A673 (cell line): ENCODE results near the gene LY6G5B. TPM values are rescaled to one million over a fixed set of nuclear protein-coding genes. Genes with fewer than 3 reads are reported as not detected.

Experiments used
- BruUV-seq: library from RNA; stranded (reverse); fragments of 400-500 nt; replicated peaks from 2 replicates; lab custom pipeline; 2021; lab: Mats Ljungman, UMichigan
- CTCF ChIA-PET: fragments of 300-600 bp; sonication (Branson Sonifier 250); formaldehyde crosslinking; loops from one replicate; lab custom pipeline; 2022; ENCODE audit warnings: antibody characterized with exemption; lab: Charles Lee
- POLR2A ChIA-PET: fragments of 300-600 bp; sonication (Branson Sonifier 250); formaldehyde crosslinking; loops from one replicate; lab custom pipeline; 2022; ENCODE audit warnings: antibody characterized with exemption; ENCODE audit not compliant: low non-redundant PET; lab: Charles Lee
- DNase-seq: peaks from one replicate; pipeline ENCODE4 v3.0.0-alpha.2; 2015; ENCODE audit warnings: low spot score
- H3K27ac ChIP-seq: fragments of 200-600 bp; sonication (generic); 2 replicates; pipeline ENCODE4 v1.5.1; 2016; ENCODE audit warnings: mixed run types, low read depth, mild to moderate bottlenecking, mixed read lengths, antibody characterized with exemption, low read length; ENCODE audit not compliant: poor library complexity, severe bottlenecking
- H3K27me3 ChIP-seq: fragments of 200-600 bp; sonication (generic); replicated peaks from 2 replicates; pipeline ENCODE4 v1.6.1; 2017; ENCODE audit warnings: mixed run types, low read depth, mild to moderate bottlenecking, mixed read lengths, antibody characterized with exemption, low read length; ENCODE audit not compliant: insufficient read depth, poor library complexity
- H3K36me3 ChIP-seq: fragments of 200-600 bp; sonication (generic); 2 replicates; pipeline ENCODE4 v1.6.1; 2016; ENCODE audit warnings: mixed run types, mild to moderate bottlenecking, mixed read lengths, antibody characterized with exemption, low read length; ENCODE audit not compliant: insufficient read depth, poor library complexity, severe bottlenecking
- H3K4me1 ChIP-seq: fragments of 200-600 bp; sonication (generic); 2 replicates; pipeline ENCODE4 v1.6.1; 2017; ENCODE audit warnings: mixed run types, mild to moderate bottlenecking, mixed read lengths, antibody characterized with exemption, low read length; ENCODE audit not compliant: insufficient read depth, poor library complexity, severe bottlenecking
- H3K4me3 ChIP-seq: fragments of 200-600 bp; sonication (generic); 2 replicates; pipeline ENCODE4 v1.5.1; 2016; ENCODE audit warnings: low read depth, mixed run types, mild to moderate bottlenecking, mixed read lengths, low read length; ENCODE audit not compliant: poor library complexity, severe bottlenecking
- H3K9me3 ChIP-seq: fragments of 200-600 bp; sonication (generic); 2 replicates; pipeline ENCODE4 v1.6.1; 2016; ENCODE audit warnings: mixed run types, low read depth, mild to moderate bottlenecking, mixed read lengths, antibody characterized with exemption, low read length; ENCODE audit not compliant: poor library complexity, severe bottlenecking
- EZH2 ChIP-seq: fragments of 200-600 bp; sonication (generic); IDR thresholded peaks from 2 replicates; pipeline ENCODE4 v1.6.1; 2017; ENCODE audit warnings: borderline replicate concordance, low read depth, mild to moderate bottlenecking, mixed read lengths, antibody characterized with exemption, low read length; ENCODE audit not compliant: poor library complexity, severe bottlenecking
- intact Hi-C: fragments of 100-400 bp; cut with micrococcal nuclease; formaldehyde crosslinking; loops from one replicate; pipeline ENCODE4 v1.10.0; 2022; ENCODE audit not compliant: unreplicated experiment
- total RNA-seq: library from RNA; stranded (reverse); gene quantifications from 2 replicates; pipeline ENCODE4 v1.2.3, GENCODE V29; 2021
- TF ChIP-seq, protein P1 (sequence below): fragments of 300-800, 200-600 bp; sonication (generic); conservative IDR thresholded peaks from 2 replicates; pipeline ENCODE4 v1.5.1; 2017; ENCODE audit warnings: low read depth, mild to moderate bottlenecking, antibody characterized with exemption, low read length, moderate library complexity, mixed read lengths

LY6G5B gene
- total RNA-seq, 1 experiment from 2014 or later: 18.9 TPM

DNA sequence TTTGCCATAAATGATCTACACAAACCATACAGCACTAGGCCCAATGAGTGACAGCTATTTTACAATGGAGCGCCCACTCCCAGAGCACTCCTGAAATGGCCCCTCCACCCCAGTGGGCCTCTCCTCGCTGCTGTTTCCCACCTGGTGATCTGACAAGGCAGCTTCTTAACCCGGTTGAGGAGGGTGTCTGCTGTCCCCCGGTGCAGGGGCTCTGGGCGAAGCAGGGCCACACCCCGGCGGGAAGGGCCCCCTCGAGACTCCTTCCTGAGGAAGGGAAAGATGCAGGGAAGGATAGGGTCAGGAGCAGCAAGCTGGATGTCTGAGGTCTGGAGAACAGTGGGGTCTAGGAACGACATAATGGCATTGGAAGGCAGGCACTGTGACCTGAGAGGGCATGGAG lies 23.1 kb downstream of the LY6G5B start:
- no peaks in the 10 kb centered on the region for H3K9me3 ChIP-seq
- TF ChIP-seq, protein P1, sequence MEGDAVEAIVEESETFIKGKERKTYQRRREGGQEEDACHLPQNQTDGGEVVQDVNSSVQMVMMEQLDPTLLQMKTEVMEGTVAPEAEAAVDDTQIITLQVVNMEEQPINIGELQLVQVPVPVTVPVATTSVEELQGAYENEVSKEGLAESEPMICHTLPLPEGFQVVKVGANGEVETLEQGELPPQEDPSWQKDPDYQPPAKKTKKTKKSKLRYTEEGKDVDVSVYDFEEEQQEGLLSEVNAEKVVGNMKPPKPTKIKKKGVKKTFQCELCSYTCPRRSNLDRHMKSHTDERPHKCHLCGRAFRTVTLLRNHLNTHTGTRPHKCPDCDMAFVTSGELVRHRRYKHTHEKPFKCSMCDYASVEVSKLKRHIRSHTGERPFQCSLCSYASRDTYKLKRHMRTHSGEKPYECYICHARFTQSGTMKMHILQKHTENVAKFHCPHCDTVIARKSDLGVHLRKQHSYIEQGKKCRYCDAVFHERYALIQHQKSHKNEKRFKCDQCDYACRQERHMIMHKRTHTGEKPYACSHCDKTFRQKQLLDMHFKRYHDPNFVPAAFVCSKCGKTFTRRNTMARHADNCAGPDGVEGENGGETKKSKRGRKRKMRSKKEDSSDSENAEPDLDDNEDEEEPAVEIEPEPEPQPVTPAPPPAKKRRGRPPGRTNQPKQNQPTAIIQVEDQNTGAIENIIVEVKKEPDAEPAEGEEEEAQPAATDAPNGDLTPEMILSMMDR: no peak
- no peak for TF ChIP-seq EZH2
- H3K27ac ChIP-seq: no peak overlapping the region
- H3K4me1 ChIP-seq: no peaks in the 10 kb centered on the region
- intact Hi-C loops: no loop called here
- H3K4me3 ChIP-seq: no peak overlapping the region
- CTCF ChIA-PET: no interaction called here
- no TSS peak for BruUV-seq
- POLR2A ChIA-PET: no interaction called here
- no peak for DNase-seq
- no peaks in the 10 kb centered on the region for H3K27me3 ChIP-seq
- peaks cover 34% of the 10 kb centered on the region for H3K36me3 ChIP-seq

DNA sequence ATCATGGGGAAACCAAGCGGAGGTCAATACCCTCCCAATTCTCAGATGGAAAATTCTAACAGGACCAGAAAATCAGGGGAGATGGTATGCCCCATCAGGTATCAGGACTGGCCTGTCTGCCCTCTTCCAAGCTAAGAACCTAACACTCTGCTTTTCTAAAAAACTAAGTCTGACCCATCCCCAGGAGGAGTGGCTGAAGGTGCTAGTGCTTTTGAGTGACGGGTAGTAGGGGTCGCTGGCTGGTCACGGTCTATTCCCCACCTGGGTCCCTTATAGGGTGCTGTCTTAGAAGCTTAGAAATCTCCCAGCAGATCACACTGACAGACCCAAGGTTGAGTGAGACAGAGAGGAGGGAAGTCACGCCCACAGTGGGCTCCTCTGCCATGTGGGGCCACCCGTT lies 23.8 kb downstream of the LY6G5B start:
- BruUV-seq: no TSS peak
- ChIA-PET POLR2A (no interaction called here), CTCF (no interaction called here)
- no peak for DNase-seq
- H3K27ac ChIP-seq: no peak overlapping the region
- H3K36me3 ChIP-seq: peaks cover 27% of the 10 kb centered on the region
- H3K9me3 ChIP-seq: no peaks in the 10 kb centered on the region
- no peaks in the 10 kb centered on the region for H3K4me1 ChIP-seq
- TF ChIP-seq, protein P1: no peak
- no peak for TF ChIP-seq EZH2
- intact Hi-C loops: no loop called here
- H3K4me3 ChIP-seq: no peak overlapping the region
- H3K27me3 ChIP-seq: no peaks in the 10 kb centered on the region

DNA sequence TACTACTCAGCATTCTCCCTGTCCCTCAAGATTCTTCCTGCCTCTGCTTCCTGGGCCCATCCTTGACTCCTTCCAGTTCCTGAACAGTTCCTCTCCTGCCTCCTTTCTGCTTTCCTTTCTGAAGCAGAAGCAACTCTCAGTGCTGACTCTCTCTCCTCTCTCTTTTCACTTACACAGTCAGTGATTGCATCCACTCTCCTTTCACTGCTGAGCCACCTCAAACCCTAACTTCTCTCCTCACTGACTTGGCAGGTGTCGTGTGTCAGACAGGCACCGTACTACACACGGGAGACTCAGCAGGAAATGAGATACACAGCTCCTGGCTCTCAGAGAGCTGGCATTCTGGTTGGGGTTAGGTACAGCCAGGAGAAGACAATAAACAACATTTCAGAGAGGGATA lies 27.8 kb downstream of the LY6G5B start:
- intact Hi-C loops: no loop called here
- Histone ChIP-seq H3K27ac (no peak overlapping the region), H3K27me3 (no peaks in the 10 kb centered on the region), H3K4me3 (no peak overlapping the region), H3K36me3 (peaks cover 17% of the 10 kb centered on the region), H3K9me3 (no peaks in the 10 kb centered on the region), H3K4me1 (peaks cover 7% of the 10 kb centered on the region)
- CTCF ChIA-PET: no interaction called here
- POLR2A ChIA-PET: no interaction called here
- DNase-seq: no peak
- BruUV-seq: no TSS peak
- TF ChIP-seq EZH2: no peak
- TF ChIP-seq, protein P1: no peak
